ENCODE results near the gene TXN2.

The TXN2 gene

GRCh38 chr22:36424901-36425579, 56.4 kb downstream of the TXN2 start:
- TF ChIP-seq EP300 (IDR thresholded peaks at IDR 0.05; ENCODE audit: borderline replicate concordance) = no peak
- TF ChIP-seq ZBTB7A (IDR thresholded peaks at IDR 0.05; ENCODE audit: low read depth) = no peak
- TF ChIP-seq YY1 (IDR thresholded peaks at IDR 0.05; ENCODE audit: low read depth) = no peak
- TF ChIP-seq TAF1 (IDR thresholded peaks at IDR 0.05; ENCODE audit: low read depth) = no peak
- TF ChIP-seq MAX (IDR thresholded peaks at IDR 0.05) = no peak
- no peak for TF ChIP-seq EGR1 (IDR thresholded peaks at IDR 0.05)
- TF ChIP-seq FOXM1 (IDR thresholded peaks at IDR 0.05; ENCODE audit: borderline replicate concordance, low read depth) = no peak
- no peak for TF ChIP-seq TCF12 (IDR thresholded peaks at IDR 0.05; ENCODE audit: low read depth)
- no peak for TF ChIP-seq TEAD4 (IDR thresholded peaks at IDR 0.05)

GRCh38 chr22:36423461-36424404, 57.7 kb downstream of the TXN2 start:
- TF ChIP-seq TEAD4 (IDR thresholded peaks at IDR 0.05) (no peak), CREB1 (IDR thresholded peaks at IDR 0.05; ENCODE audit: low read depth) (no peak)

GRCh38 chr22:36422287-36423014, 59.0 kb downstream of the TXN2 start:
- TF ChIP-seq TAF1 (IDR thresholded peaks at IDR 0.05; ENCODE audit: low read depth) (no peak), EGR1 (IDR thresholded peaks at IDR 0.05) (no peak), EP300 (IDR thresholded peaks at IDR 0.05; ENCODE audit: borderline replicate concordance) (no peak), USF1 (IDR thresholded peaks at IDR 0.05) (no peak), TCF12 (IDR thresholded peaks at IDR 0.05; ENCODE audit: low read depth) (no peak)

- TF ChIP-seq RAD21 (IDR thresholded peaks at IDR 0.05; ENCODE audit: low read depth) = no peak
- no peak for TF ChIP-seq FOXM1 (IDR thresholded peaks at IDR 0.05; ENCODE audit: borderline replicate concordance, low read depth)
- TF ChIP-seq REST (IDR thresholded peaks at IDR 0.05; ENCODE audit: low read depth) = no peak
- TF ChIP-seq CEBPB (IDR thresholded peaks at IDR 0.05) = no peak
- TF ChIP-seq CREB1 (IDR thresholded peaks at IDR 0.05; ENCODE audit: low read depth) = no peak
- no peak for TF ChIP-seq ZBTB7A (IDR thresholded peaks at IDR 0.05; ENCODE audit: low read depth)
Observed at GRCh38 chr22:36419912-36420882, 61.2 kb downstream of the TXN2 start.

GRCh38 chr22:36419177-36419911, 62.1 kb downstream of the TXN2 start:
- TF ChIP-seq ZBTB7A (IDR thresholded peaks at IDR 0.05; ENCODE audit: low read depth) = no peak
- TF ChIP-seq FOXM1 (IDR thresholded peaks at IDR 0.05; ENCODE audit: borderline replicate concordance, low read depth) = no peak
- no peak for TF ChIP-seq YY1 (IDR thresholded peaks at IDR 0.05; ENCODE audit: low read depth)
- no peak for TF ChIP-seq NFIC (IDR thresholded peaks at IDR 0.05)
- no peak for TF ChIP-seq EGR1 (IDR thresholded peaks at IDR 0.05)
- TF ChIP-seq USF1 (IDR thresholded peaks at IDR 0.05) = no peak
- no peak for TF ChIP-seq MAX (IDR thresholded peaks at IDR 0.05)
- no peak for TF ChIP-seq TAF1 (IDR thresholded peaks at IDR 0.05; ENCODE audit: low read depth)
- TF ChIP-seq RAD21 (IDR thresholded peaks at IDR 0.05; ENCODE audit: low read depth) = no peak
- no peak for TF ChIP-seq CEBPB (IDR thresholded peaks at IDR 0.05)
- TF ChIP-seq TEAD4 (IDR thresholded peaks at IDR 0.05) = no peak
- no peak for TF ChIP-seq REST (IDR thresholded peaks at IDR 0.05; ENCODE audit: low read depth)
- no peak for TF ChIP-seq CREB1 (IDR thresholded peaks at IDR 0.05; ENCODE audit: low read depth)
- no peak for TF ChIP-seq TCF12 (IDR thresholded peaks at IDR 0.05; ENCODE audit: low read depth)
- no peak for TF ChIP-seq EP300 (IDR thresholded peaks at IDR 0.05; ENCODE audit: borderline replicate concordance)

All from Ishikawa (cell line).